ENCODE data around the gene RASD1.

GRCh38 chr17:17454276-17454675 lies 41.9 kb downstream of the RASD1 start:
- no peak for TF ChIP-seq EZH2 (IDR thresholded peaks at IDR 0.05; ENCODE audit: low read length, unreplicated experiment)
- TF ChIP-seq, protein P1, sequence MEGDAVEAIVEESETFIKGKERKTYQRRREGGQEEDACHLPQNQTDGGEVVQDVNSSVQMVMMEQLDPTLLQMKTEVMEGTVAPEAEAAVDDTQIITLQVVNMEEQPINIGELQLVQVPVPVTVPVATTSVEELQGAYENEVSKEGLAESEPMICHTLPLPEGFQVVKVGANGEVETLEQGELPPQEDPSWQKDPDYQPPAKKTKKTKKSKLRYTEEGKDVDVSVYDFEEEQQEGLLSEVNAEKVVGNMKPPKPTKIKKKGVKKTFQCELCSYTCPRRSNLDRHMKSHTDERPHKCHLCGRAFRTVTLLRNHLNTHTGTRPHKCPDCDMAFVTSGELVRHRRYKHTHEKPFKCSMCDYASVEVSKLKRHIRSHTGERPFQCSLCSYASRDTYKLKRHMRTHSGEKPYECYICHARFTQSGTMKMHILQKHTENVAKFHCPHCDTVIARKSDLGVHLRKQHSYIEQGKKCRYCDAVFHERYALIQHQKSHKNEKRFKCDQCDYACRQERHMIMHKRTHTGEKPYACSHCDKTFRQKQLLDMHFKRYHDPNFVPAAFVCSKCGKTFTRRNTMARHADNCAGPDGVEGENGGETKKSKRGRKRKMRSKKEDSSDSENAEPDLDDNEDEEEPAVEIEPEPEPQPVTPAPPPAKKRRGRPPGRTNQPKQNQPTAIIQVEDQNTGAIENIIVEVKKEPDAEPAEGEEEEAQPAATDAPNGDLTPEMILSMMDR (conservative IDR thresholded peaks at IDR 0.05; ENCODE audit: low read depth, low read length), result no peak
